ENCODE measurements around the gene ATP6V1E1. TPM values are rescaled to one million over a fixed set of nuclear protein-coding genes. Genes with fewer than 3 reads are reported as not detected.
A peak's percentile ranks its signal among the peaks of the same experiment; 100 is the strongest.
"Not testable (repeated sequence)": the region's sequence is repeated elsewhere in the genome, so short reads cannot be mapped to it uniquely, and the experiment has no call there.

The ATP6V1E1 gene
- 100 to 1,000 TPM in 4 of 6 donors, 10 to 100 TPM in 2; 86.0 to 127 (median 107) TPM for polyA plus RNA-seq (ENCODE audit: low read depth in 6 of 6)

DNA sequence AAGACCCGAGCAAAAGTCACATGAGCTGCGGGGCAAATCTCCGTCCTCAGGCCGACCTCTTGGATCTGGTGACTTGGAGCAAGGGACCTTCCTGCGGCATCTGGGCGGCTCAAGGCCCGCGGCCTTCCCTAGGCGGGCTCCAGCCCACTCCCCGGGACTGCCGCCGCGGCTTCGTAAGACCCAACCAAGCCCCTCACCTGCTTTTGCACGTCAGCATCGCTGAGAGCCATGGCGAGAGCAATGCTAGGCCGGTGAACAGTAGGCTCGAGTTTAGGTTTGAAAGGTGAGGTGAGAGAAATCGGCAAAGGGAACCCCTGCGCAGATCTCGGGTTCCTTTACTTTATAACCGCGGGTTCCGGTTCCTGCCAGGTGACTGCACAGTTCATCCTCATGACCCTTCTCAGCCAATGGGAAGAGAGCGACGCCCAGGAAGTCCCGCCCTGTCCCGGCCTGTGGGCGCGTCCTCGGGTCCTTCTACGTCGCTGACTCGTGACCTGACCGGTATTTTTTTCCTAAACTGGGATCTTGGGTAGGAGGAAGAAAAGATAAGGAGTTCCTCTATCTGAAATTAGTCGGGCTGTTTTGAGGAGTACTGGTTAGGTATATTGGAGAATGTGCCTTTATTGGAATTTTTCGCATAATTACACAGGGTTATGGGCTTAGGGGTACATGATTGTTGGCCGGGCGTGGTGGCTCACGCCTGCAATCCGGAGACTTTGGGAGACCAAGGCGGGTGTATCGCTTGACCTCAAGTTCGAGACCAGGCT, at the start of gene ATP6V1E1:
TSS of gene ATP6V1E1 (minus strand) at position 344 of the 767 bp plus-strand sequence. CDS start at position 230, 114 bp downstream.
- Mint-ChIP-seq H3K4me3 (peak within 1 kb of the TSS; percentile 86 to 99 (median 94)), H3K9me3 (no peaks in the 10 kb centered on the region), H3K36me3 (no peaks in the 10 kb centered on the region), H3K27ac (peak within 1 kb of the TSS; percentile 96 to 100 (median 98)), H3K4me1 (peaks cover 0 to 43% (median 6%) of the 10 kb centered on the region in 3 donors), H3K27me3 (no peaks in the 10 kb centered on the region)
- peak; percentile 95 for DNase-seq
- peak; percentile 100 for ATAC-seq (ENCODE audit: low read depth in 2 of 2)

- ATAC-seq (ENCODE audit: low read depth in 2 of 2) (no peak), DNase-seq (no peak)
- Mint-ChIP-seq H3K36me3 (no peaks in the 10 kb centered on the region), H3K9me3 (no peaks in the 10 kb centered on the region), H3K27me3 (no peaks in the 10 kb centered on the region), H3K4me1 (peaks cover 6 to 8% (median 7%) of the 10 kb centered on the region in 3 donors), H3K27ac (no peak overlapping the region), H3K4me3 (no peak overlapping the region)
These were observed 47.0 kb upstream of the ATP6V1E1 start for GRCh38 chr22:17675584-17675983.

DNA sequence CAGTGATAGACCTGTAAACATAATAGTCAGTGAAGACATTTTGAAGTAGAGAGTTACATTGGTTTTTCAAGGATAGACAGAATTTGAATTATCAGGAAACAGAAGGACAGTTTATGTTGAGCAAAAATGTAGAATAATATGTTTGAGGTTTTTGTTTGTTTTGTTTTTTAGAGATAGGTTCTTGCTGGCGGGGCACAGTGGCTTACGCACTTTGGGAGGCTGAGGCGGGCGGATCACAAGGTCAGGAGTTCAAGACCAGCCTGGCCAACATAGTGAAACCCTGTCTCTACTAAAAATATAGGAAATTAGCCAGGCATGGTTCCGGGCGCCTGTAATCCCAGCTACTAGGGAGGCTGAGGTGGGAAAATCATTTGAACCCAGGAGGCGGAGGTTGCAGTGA, 45.6 kb upstream of the ATP6V1E1 start:
- Mint-ChIP-seq H3K27me3 (no peaks in the 10 kb centered on the region), H3K4me3 (no peak overlapping the region), H3K36me3 (peaks cover 0 to 10% of the 10 kb centered on the region in 2 donors), H3K27ac (peak overlapping the region in 2 of 6 donors; percentile 36 to 59), H3K9me3 (peaks cover 0 to 2% (median 0%) of the 10 kb centered on the region in 7 donors), H3K4me1 (peaks cover 6 to 18% (median 16%) of the 10 kb centered on the region in 3 donors)
- ATAC-seq (ENCODE audit: low read depth in 2 of 2) (no peak), DNase-seq (no peak)

GRCh38 chr22:17672417-17672991, 44.0 kb upstream of the ATP6V1E1 start:
- ATAC-seq (ENCODE audit: low read depth in 2 of 2), result no peak
- Mint-ChIP-seq H3K4me1 (peaks cover 0 to 24% (median 18%) of the 10 kb centered on the region in 3 donors), H3K4me3 (no peak overlapping the region), H3K9me3 (peaks cover 0 to 3% (median 0%) of the 10 kb centered on the region in 7 donors), H3K36me3 (peaks cover 0 to 12% of the 10 kb centered on the region in 2 donors), H3K27ac (no peak overlapping the region), H3K27me3 (no peaks in the 10 kb centered on the region)
- no peak for DNase-seq

- peak overlapping the region in 1 of 6 donors; percentile 22 for H3K27ac Mint-ChIP-seq
- H3K9me3 Mint-ChIP-seq; H3K27me3 Mint-ChIP-seq; ATAC-seq (ENCODE audit: low read depth in 2 of 2); DNase-seq; H3K4me3 Mint-ChIP-seq: not testable (repeated sequence)
- H3K36me3 Mint-ChIP-seq, result peaks cover 0 to 12% of the 10 kb centered on the region in 2 donors
- H3K4me1 Mint-ChIP-seq, result peaks cover 3 to 31% (median 18%) of the 10 kb centered on the region in 3 donors
These were observed 43.1 kb upstream of the ATP6V1E1 start for GRCh38 chr22:17671521-17672092.

- DNase-seq, result no peak
- H3K27me3 Mint-ChIP-seq, result no peaks in the 10 kb centered on the region
- H3K9me3 Mint-ChIP-seq, result peaks cover 0 to 16% (median 13%) of the 10 kb centered on the region in 7 donors
- H3K4me3 Mint-ChIP-seq, result no peak overlapping the region
- peaks cover 17 to 26% of the 10 kb centered on the region in 2 donors for H3K36me3 Mint-ChIP-seq
- ATAC-seq (ENCODE audit: low read depth in 2 of 2), result no peak
- peak overlapping the region in 1 of 6 donors; percentile 22 for H3K27ac Mint-ChIP-seq
- H3K4me1 Mint-ChIP-seq, result peaks cover 3 to 28% (median 12%) of the 10 kb centered on the region in 3 donors
These were observed 37.3 kb upstream of the ATP6V1E1 start for GRCh38 chr22:17665854-17666253.

- H3K4me3 Mint-ChIP-seq, result no peak overlapping the region
These were observed 36.7 kb upstream of the ATP6V1E1 start for GRCh38 chr22:17665248-17665647.

GRCh38 chr22:17664414-17665055, 36.0 kb upstream of the ATP6V1E1 start:
- H3K4me3 Mint-ChIP-seq, result no peak overlapping the region
- DNase-seq (no peak), ATAC-seq (ENCODE audit: low read depth in 2 of 2) (no peak)
- H3K36me3 Mint-ChIP-seq, result peaks cover 17 to 19% of the 10 kb centered on the region in 2 donors
- no peaks in the 10 kb centered on the region for H3K27me3 Mint-ChIP-seq
- H3K4me1 Mint-ChIP-seq, result peaks cover 3 to 22% (median 6%) of the 10 kb centered on the region in 3 donors
- peaks cover 0 to 16% (median 13%) of the 10 kb centered on the region in 7 donors for H3K9me3 Mint-ChIP-seq
- no peak overlapping the region for H3K27ac Mint-ChIP-seq

More at GRCh38 chr22:17665248-17665647, 36.7 kb upstream of the ATP6V1E1 start:
- Mint-ChIP-seq H3K4me1 (peaks cover 3 to 29% (median 12%) of the 10 kb centered on the region in 3 donors), H3K27me3 (no peaks in the 10 kb centered on the region), H3K27ac (peak overlapping the region in 1 of 6 donors; percentile 7), H3K36me3 (peaks cover 17 to 26% of the 10 kb centered on the region in 2 donors), H3K9me3 (peaks cover 0 to 16% (median 13%) of the 10 kb centered on the region in 7 donors)
- DNase-seq, result no peak
- ATAC-seq (ENCODE audit: low read depth in 2 of 2), result no peak

DNA sequence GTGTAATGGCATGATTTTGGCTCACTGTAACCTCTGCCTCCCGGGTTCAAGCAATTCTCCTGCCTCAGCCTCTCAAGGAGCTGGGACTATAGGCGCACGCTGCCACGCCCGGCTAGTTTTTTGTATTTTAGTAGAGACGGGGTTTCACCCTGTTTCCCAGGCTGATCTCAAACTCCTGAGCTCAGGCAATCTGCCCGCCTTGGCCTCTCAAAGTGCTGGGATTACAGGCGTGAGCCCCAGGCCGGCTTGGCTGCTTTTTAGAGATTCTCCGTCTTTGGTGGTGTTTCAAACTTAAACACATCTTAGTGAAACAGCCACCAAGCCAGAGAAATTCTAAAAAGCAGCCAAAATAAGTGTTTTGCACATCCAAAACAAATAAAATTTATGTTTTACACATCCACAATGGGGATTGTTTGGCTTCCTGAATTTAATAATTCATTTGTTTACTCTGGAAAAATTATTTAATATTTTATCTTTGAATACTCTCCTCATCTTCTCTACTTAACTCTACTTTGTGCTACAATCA, 28.4 kb upstream of the ATP6V1E1 start:
- H3K27ac Mint-ChIP-seq, result no peak overlapping the region
- DNase-seq, result no peak

DNA sequence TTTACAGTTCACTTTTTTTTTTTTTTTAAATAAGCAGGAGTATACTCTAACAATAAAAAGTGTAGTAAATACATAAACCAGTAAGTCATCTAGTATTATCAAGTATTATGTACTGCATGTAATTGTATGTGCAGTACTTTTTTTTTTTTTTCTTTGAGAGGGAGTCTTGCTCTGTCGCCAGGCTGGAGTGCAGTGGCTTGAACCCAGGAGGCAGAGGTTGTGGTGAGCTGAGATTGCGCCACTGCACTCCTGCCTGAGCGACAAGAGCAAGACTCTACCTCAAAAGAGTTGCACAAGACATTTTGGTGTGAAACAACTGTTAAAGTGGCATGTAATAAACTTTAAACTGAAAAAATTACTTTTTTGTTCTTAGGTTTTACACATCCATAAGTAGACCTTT, 26.7 kb upstream of the ATP6V1E1 start:
- Mint-ChIP-seq H3K27ac (no peak overlapping the region), H3K9me3 (no peaks in the 10 kb centered on the region), H3K27me3 (no peaks in the 10 kb centered on the region), H3K36me3 (peaks cover 0 to 7% of the 10 kb centered on the region in 2 donors), H3K4me1 (peaks cover 0 to 7% (median under 1%) of the 10 kb centered on the region in 3 donors), H3K4me3 (no peak overlapping the region)
- ATAC-seq (ENCODE audit: low read depth in 2 of 2), result no peak
- DNase-seq, result no peak

More for the DNA sequence above, 28.4 kb upstream of the ATP6V1E1 start:
- Mint-ChIP-seq H3K9me3 (no peaks in the 10 kb centered on the region), H3K36me3 (peaks cover 0 to 7% of the 10 kb centered on the region in 2 donors), H3K27me3 (no peaks in the 10 kb centered on the region), H3K4me3 (no peak overlapping the region), H3K4me1 (peaks cover 0 to 5% (median 1%) of the 10 kb centered on the region in 3 donors)
- ATAC-seq (ENCODE audit: low read depth in 2 of 2), result no peak

- no peak overlapping the region for H3K27ac Mint-ChIP-seq
- no peak for DNase-seq
- no peaks in the 10 kb centered on the region for H3K36me3 Mint-ChIP-seq
- H3K9me3 Mint-ChIP-seq, result no peaks in the 10 kb centered on the region
- no peaks in the 10 kb centered on the region for H3K27me3 Mint-ChIP-seq
- no peak overlapping the region for H3K4me3 Mint-ChIP-seq
- ATAC-seq (ENCODE audit: low read depth in 2 of 2), result no peak
- H3K4me1 Mint-ChIP-seq, result peaks cover 5 to 12% (median 11%) of the 10 kb centered on the region in 3 donors
These were observed 20.0 kb upstream of the ATP6V1E1 start for GRCh38 chr22:17648569-17648968.

DNA sequence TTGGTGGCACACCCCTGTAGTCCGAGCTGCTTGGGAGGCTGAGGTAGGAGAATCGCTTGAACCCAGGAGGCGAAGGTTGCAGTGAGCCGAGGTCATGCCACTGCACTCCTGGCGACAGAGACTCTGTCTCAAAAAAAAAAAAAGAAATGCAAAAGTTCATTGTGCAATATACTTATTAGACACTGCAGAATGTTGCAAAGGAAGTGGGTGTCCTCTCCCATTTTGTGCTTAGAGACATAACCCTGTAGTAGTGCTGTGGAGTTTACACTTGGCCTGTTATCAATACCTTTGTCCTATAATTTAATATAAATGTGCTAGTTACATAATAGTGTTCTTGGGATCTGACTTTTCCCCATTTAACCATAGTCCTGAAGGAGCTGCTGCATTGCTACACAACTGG, 19.4 kb upstream of the ATP6V1E1 start:
- no peaks in the 10 kb centered on the region for H3K9me3 Mint-ChIP-seq
- no peaks in the 10 kb centered on the region for H3K27me3 Mint-ChIP-seq
- DNase-seq (no peak), ATAC-seq (ENCODE audit: low read depth in 2 of 2) (no peak)
- H3K4me1 Mint-ChIP-seq, result peaks cover 7 to 12% (median 11%) of the 10 kb centered on the region in 3 donors
- no peak overlapping the region for H3K4me3 Mint-ChIP-seq
- H3K27ac Mint-ChIP-seq, result no peak overlapping the region
- H3K36me3 Mint-ChIP-seq, result no peaks in the 10 kb centered on the region

GRCh38 chr22:17647452-17647851, 18.9 kb upstream of the ATP6V1E1 start:
- Mint-ChIP-seq H3K27ac (peak overlapping the region in 2 of 6 donors; percentile 43 to 62), H3K4me3 (no peak overlapping the region), H3K36me3 (no peaks in the 10 kb centered on the region), H3K4me1 (peaks cover 11 to 14% (median 12%) of the 10 kb centered on the region in 3 donors), H3K27me3 (no peaks in the 10 kb centered on the region), H3K9me3 (no peaks in the 10 kb centered on the region)
- DNase-seq, result no peak
- ATAC-seq (ENCODE audit: low read depth in 2 of 2), result no peak
